Tibial nerve (tissue), 4 donors: ENCODE measurements around the gene ALPL. TPM values are rescaled to one million over a fixed set of nuclear protein-coding genes. Genes with fewer than 3 reads are reported as not detected.
"Not testable (repeated sequence)": the region's sequence is repeated elsewhere in the genome, so short reads cannot be mapped to it uniquely, and the experiment has no call there.

Experiments used
- DNase-seq, 2 donors: peaks; one replicate each; pipeline ENCODE4 v3.0.0-alpha.2; 2019; ENCODE audit warnings: low spot score in 2 of 2
- H3K27ac ChIP-seq, 4 donors: fragments of 200-600 bp; sonication (generic) in 3 of 4; one replicate each; pipeline ENCODE4 v1.5.1; 2017 to 2019; ENCODE audit warnings: mild to moderate bottlenecking in 1 of 4
- H3K27me3 ChIP-seq, 2 donors: fragments of 200-600 bp; sonication (generic) in 1 of 2; one replicate each; pipeline versions ENCODE4 v1.5.1 to v1.6.0; 2017 to 2019
- H3K36me3 ChIP-seq, 3 donors: fragments of 200-600 bp; sonication (generic); one replicate each; pipeline ENCODE4 v1.5.1; 2018 to 2019
- H3K4me1 ChIP-seq, 4 donors: fragments of 200-600 bp; sonication (generic) in 3 of 4; one replicate each; pipeline ENCODE4 v1.5.1; 2017 to 2019
- H3K4me3 ChIP-seq, 4 donors: fragments of 200-600 bp; sonication (generic) in 3 of 4; one replicate each; pipeline ENCODE4 v1.5.1; 2017 to 2019; ENCODE audit warnings: mild to moderate bottlenecking in 1 of 4, moderate library complexity in 1 of 4
- H3K9me3 ChIP-seq, 4 donors: fragments of 200-600 bp; sonication (generic) in 3 of 4; one replicate each; pipeline ENCODE4 v1.5.1; 2017 to 2019
- EP300 ChIP-seq, 2 donors: sonication (generic); formaldehyde crosslinking; IDR thresholded peaks; one replicate each; pipeline ENCODE4 v1.6.1; 2017; ENCODE audit warnings: antibody characterized with exemption in 2 of 2, mild to moderate bottlenecking in 1 of 2
- POLR2A ChIP-seq, 2 donors: fragments of 450-650 bp; IDR thresholded peaks; one replicate each; pipeline ENCODE4 v1.6.1; 2017; ENCODE audit warnings: antibody characterized with exemption in 2 of 2, mild to moderate bottlenecking in 2 of 2, moderate library complexity in 2 of 2
- WGBS, 2 donors: methylation state at CpG; one replicate each; pipeline ENCODE4 v1.1.5; 2018; 5-methylcytosine and 5-hydroxymethylcytosine counted together
- total RNA-seq, 4 donors: library from RNA; depleted of rRNA; stranded (reverse); fragments of >200 nt; gene quantifications; one replicate each; pipeline ENCODE4 v1.1.0, GENCODE V29; 2016
- TF ChIP-seq, protein P1 (sequence below), 5 experiments: fragments of 200-600 bp in 3 of 5; fragments of 450-650 bp in 2 of 5; sonication (generic) in 3 of 5; IDR thresholded peaks; one replicate each; pipeline ENCODE4 v1.5.1; 2016 to 2019; ENCODE audit warnings: antibody characterized with exemption in 5 of 5, mild to moderate bottlenecking in 3 of 5, moderate library complexity in 2 of 5

ALPL gene
- total RNA-seq, 4 donors from 2014 or later = 3.9 to 19.2 (median 7.5) TPM

DNA sequence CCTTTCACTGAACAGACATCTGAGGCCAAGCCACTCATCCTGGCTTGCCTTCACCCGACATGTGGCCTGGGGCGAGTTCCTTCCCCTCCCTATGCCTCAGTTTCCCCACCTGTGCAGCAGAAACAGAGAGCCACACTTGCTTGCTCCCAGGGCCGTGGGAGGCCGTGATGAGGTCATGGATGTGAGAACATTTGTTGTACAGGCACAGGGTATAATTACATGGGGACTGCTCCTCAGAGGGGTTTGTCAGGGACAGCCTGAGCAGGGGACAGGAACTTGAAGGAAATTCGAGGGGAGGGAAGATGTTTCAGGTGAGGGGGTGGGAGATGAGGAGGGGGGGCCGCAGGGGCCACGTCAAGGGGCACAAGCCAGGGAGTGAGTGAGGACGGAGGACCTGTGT, 56.1 kb downstream of the ALPL start:
- Histone ChIP-seq H3K27ac (no peak overlapping the region), H3K36me3 (no peaks in the 10 kb centered on the region), H3K27me3 (no peaks in the 10 kb centered on the region), H3K4me3 (no peak overlapping the region), H3K4me1 (no peaks in the 10 kb centered on the region), H3K9me3 (no peaks in the 10 kb centered on the region)
- DNase-seq = no peak
- TF ChIP-seq, protein P1, sequence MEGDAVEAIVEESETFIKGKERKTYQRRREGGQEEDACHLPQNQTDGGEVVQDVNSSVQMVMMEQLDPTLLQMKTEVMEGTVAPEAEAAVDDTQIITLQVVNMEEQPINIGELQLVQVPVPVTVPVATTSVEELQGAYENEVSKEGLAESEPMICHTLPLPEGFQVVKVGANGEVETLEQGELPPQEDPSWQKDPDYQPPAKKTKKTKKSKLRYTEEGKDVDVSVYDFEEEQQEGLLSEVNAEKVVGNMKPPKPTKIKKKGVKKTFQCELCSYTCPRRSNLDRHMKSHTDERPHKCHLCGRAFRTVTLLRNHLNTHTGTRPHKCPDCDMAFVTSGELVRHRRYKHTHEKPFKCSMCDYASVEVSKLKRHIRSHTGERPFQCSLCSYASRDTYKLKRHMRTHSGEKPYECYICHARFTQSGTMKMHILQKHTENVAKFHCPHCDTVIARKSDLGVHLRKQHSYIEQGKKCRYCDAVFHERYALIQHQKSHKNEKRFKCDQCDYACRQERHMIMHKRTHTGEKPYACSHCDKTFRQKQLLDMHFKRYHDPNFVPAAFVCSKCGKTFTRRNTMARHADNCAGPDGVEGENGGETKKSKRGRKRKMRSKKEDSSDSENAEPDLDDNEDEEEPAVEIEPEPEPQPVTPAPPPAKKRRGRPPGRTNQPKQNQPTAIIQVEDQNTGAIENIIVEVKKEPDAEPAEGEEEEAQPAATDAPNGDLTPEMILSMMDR (IDR thresholded peaks at IDR 0.05) = no peak
- TF ChIP-seq EP300 (IDR thresholded peaks at IDR 0.05) (no peak), POLR2A (IDR thresholded peaks at IDR 0.05) (no peak)
- 47 to 56% methylated on average over 8 of the region's 8 CpGs for WGBS, 2 donors

- not testable (repeated sequence) for DNase-seq, H3K36me3 ChIP-seq, H3K27me3 ChIP-seq, H3K4me3 ChIP-seq, H3K9me3 ChIP-seq, H3K27ac ChIP-seq, H3K4me1 ChIP-seq
- 92 to 94% methylated on average over 15 of the region's 15 CpGs for WGBS, 2 donors
Measured at GRCh38 chr1:21566361-21566760, 57.1 kb downstream of the ALPL start.

GRCh38 chr1:21567241-21568005, 58.2 kb downstream of the ALPL start:
- H3K27ac ChIP-seq = no peak overlapping the region
- peaks cover 0 to 6% (median 0%) of the 10 kb centered on the region in 4 donors for H3K9me3 ChIP-seq
- H3K4me1 ChIP-seq = no peaks in the 10 kb centered on the region
- WGBS, 2 donors = 80 to 81% methylated on average over 18 to 23 of the region's 24 CpGs
- TF ChIP-seq EP300 (IDR thresholded peaks at IDR 0.05) (no peak), POLR2A (IDR thresholded peaks at IDR 0.05) (no peak)
- TF ChIP-seq, protein P1 (IDR thresholded peaks at IDR 0.05) = no peak
- H3K27me3 ChIP-seq = no peaks in the 10 kb centered on the region
- DNase-seq = no peak
- no peak overlapping the region for H3K4me3 ChIP-seq
- H3K36me3 ChIP-seq = no peaks in the 10 kb centered on the region

DNA sequence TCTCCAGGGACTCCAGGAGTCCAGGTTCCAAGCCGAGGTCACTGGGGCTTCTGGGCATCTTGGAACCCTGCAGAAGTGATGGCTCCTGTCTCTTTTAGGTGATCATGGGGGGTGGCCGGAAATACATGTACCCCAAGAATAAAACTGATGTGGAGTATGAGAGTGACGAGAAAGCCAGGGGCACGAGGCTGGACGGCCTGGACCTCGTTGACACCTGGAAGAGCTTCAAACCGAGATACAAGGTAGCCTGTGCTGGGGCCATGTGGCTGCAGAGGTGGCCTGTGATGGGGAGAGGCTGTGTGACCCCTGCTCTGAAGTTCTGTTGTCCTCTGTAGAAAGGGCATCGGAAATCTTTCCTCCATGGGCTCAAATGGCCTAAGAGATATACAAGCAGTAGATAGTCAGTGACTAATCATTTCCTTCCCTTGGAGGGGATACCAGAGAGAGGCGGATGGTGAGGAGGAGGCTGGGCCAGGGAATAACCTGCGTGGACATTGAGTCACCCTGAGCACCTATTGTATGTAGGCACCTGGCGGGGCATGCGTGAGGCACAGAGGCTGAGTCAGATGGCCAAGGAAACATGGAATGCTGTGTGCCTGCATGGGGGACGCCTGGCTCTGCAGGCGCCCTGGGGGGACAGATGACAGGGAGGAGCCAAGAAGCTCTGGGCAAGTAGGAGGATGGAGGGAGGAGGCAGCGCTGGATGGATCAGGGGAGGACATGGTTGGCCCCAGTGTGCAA, 59.0 kb downstream of the ALPL start:
- TF ChIP-seq, protein P1 (IDR thresholded peaks at IDR 0.05) = no peak
- TF ChIP-seq POLR2A (IDR thresholded peaks at IDR 0.05) (no peak), EP300 (IDR thresholded peaks at IDR 0.05) (no peak)
- 91 to 92% methylated on average over 15 of the region's 15 CpGs for WGBS, 2 donors
- Histone ChIP-seq H3K27ac (no peak overlapping the region), H3K36me3 (no peaks in the 10 kb centered on the region), H3K9me3 (peaks cover 0 to 7% (median 0%) of the 10 kb centered on the region in 4 donors), H3K27me3 (no peaks in the 10 kb centered on the region), H3K4me1 (no peaks in the 10 kb centered on the region), H3K4me3 (no peak overlapping the region)
- DNase-seq = no peak

DNA sequence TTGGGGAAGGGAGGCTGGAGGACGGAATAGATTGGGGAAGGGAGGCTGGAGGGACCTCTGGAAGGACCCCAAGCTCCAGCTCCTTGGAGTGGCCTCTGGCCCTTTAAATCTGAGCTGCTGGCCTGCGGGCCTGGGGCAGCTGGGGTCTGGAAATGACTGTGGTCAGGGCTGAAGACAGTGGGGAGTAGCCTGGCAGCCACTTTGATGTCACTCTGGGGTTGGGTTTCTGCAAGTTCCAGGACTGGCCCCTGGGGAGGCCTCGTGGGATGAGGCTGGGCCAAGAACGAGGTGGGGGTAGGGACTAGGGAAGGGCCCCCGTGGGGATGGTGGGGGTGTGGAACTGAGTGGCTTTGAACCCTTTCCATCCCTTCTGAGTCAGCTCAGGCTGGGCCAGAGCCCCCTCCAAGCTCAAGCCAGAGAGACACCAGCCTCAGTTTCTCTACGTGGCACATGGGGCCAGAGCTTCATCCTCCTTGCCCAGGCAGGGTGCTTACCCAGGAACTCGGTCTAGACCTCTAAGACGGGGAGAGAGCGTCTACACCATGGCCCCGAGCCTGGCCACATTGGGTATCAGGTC, 59.7 kb downstream of the ALPL start:
- no peaks in the 10 kb centered on the region for H3K36me3 ChIP-seq
- H3K4me1 ChIP-seq = peaks cover 0 to 3% (median 0%) of the 10 kb centered on the region in 4 donors
- H3K4me3 ChIP-seq = no peak overlapping the region
- no peak overlapping the region for H3K27ac ChIP-seq
- no peaks in the 10 kb centered on the region for H3K27me3 ChIP-seq
- peaks cover 0 to 7% (median 0%) of the 10 kb centered on the region in 4 donors for H3K9me3 ChIP-seq
- TF ChIP-seq, protein P1 (IDR thresholded peaks at IDR 0.05) = no peak
- DNase-seq = no peak
- 65 to 66% methylated on average over 10 of the region's 10 CpGs for WGBS, 2 donors
